GM12801 (cell line): ENCODE data around the gene MDGA2.

Source experiments
- CTCF ChIP-seq: IDR thresholded peaks from one replicate; pipeline ENCODE4 v1.5.1; 2011; ENCODE audit warnings: control low read depth; ENCODE audit not compliant: insufficient read length; ENCODE audit errors: extremely low read depth

The MDGA2 gene

GRCh38 chr14:47675466-47676314 is at the start of gene MDGA2:
Gene MDGA2 (minus strand): TSS chr14:47675605.
- TF ChIP-seq CTCF = no peak

- TF ChIP-seq CTCF = no peak
These were observed 47.7 kb upstream of the MDGA2 start for GRCh38 chr14:47722929-47723693.

- no peak for TF ChIP-seq CTCF
These were observed 44.9 kb upstream of the MDGA2 start for GRCh38 chr14:47720281-47720680.

GRCh38 chr14:47715330-47715729 is 39.9 kb upstream of the MDGA2 start:
- no peak for TF ChIP-seq CTCF

GRCh38 chr14:47710581-47710980 is 35.2 kb upstream of the MDGA2 start:
- no peak for TF ChIP-seq CTCF

- no peak for TF ChIP-seq CTCF
These were observed 30.3 kb upstream of the MDGA2 start for GRCh38 chr14:47705683-47706082.

- TF ChIP-seq CTCF = no peak
These were observed 16.4 kb upstream of the MDGA2 start for GRCh38 chr14:47691829-47692228.
